ENCODE results near the gene ABCA4. TPM values are rescaled to one million over a fixed set of nuclear protein-coding genes. Genes with fewer than 3 reads are reported as not detected.
"Not testable (repeated sequence)": the region's sequence is repeated elsewhere in the genome, so short reads cannot be mapped to it uniquely, and the experiment has no call there.

The ABCA4 gene
- total RNA-seq, 1 experiment from 2014 or later = not detected

- H3K27me3 Mint-ChIP-seq (ENCODE audit: insufficient read depth, unreplicated experiment) = no peaks in the 10 kb centered on the region
- H3K36me3 Mint-ChIP-seq (ENCODE audit: insufficient read depth, unreplicated experiment) = no peaks in the 10 kb centered on the region
These were observed 119.4 kb downstream of the ABCA4 start for GRCh38 chr1:94001397-94002045.

DNA sequence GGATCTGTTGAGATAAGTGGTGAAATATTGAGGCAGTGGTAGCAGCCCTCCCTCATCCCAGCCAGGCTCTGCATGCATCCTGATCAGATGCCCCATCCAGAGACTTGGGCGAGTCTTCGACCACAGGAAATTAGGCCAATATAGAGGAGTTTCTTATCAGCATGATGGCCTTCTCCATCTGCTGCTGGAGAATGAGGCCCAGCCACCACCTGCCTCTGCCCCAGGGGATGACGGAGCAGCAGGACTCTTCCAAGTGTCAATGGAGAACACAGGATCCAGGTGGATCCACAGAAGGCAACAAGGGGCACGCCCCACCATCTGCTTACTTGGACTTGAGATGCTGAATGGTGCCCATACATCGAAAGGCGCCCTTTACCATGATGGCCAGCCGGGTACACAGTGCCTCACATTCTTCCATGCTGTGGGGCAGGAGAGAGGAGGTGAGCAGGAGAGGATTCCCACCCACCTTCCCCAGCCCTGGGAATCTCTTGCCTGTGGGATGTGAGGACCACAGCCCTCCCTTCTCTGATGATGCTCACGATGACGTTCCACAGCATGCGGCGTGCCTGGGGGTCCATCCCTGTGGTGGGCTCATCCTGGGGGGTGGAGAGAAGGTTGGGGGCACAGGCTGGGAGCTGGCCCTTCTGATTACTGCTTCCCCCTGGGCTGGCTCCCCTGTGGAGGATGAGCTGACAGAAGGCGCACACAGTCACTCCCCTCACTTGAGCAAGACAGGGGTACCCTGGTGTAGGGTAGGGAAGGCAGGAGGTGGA lies 120.3 kb downstream of the ABCA4 start:
- ChIA-PET POLR2A (no interaction called here), CTCF (no interaction called here)
- Mint-ChIP-seq H3K27ac (ENCODE audit: low read depth, unreplicated experiment) (no peak overlapping the region), H3K9me3 (ENCODE audit: unreplicated experiment) (no peaks in the 10 kb centered on the region), H3K4me3 (ENCODE audit: unreplicated experiment) (no peak overlapping the region), H3K36me3 (ENCODE audit: insufficient read depth, unreplicated experiment) (no peaks in the 10 kb centered on the region), H3K27me3 (ENCODE audit: insufficient read depth, unreplicated experiment) (no peaks in the 10 kb centered on the region), H3K4me1 (ENCODE audit: insufficient read depth, unreplicated experiment) (peaks cover 21% of the 10 kb centered on the region)
- no TSS peak for BruUV-seq (replicated peaks)
- TF ChIP-seq, protein P1, sequence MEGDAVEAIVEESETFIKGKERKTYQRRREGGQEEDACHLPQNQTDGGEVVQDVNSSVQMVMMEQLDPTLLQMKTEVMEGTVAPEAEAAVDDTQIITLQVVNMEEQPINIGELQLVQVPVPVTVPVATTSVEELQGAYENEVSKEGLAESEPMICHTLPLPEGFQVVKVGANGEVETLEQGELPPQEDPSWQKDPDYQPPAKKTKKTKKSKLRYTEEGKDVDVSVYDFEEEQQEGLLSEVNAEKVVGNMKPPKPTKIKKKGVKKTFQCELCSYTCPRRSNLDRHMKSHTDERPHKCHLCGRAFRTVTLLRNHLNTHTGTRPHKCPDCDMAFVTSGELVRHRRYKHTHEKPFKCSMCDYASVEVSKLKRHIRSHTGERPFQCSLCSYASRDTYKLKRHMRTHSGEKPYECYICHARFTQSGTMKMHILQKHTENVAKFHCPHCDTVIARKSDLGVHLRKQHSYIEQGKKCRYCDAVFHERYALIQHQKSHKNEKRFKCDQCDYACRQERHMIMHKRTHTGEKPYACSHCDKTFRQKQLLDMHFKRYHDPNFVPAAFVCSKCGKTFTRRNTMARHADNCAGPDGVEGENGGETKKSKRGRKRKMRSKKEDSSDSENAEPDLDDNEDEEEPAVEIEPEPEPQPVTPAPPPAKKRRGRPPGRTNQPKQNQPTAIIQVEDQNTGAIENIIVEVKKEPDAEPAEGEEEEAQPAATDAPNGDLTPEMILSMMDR (IDR thresholded peaks at IDR 0.05; ENCODE audit: unreplicated experiment) = no peak
- no peak for DNase-seq (ENCODE audit: unreplicated experiment)
- intact Hi-C loops (cut with micrococcal nuclease) = loop anchor here (10.0 kb wide), 1 partner anchor 76 kb away; no protein-coding TSS in a partner anchor

More at GRCh38 chr1:94001397-94002045, 119.4 kb downstream of the ABCA4 start:
- Mint-ChIP-seq H3K9me3 (ENCODE audit: unreplicated experiment) (no peaks in the 10 kb centered on the region), H3K27ac (ENCODE audit: low read depth, unreplicated experiment) (no peak overlapping the region), H3K4me3 (ENCODE audit: unreplicated experiment) (no peak overlapping the region), H3K4me1 (ENCODE audit: insufficient read depth, unreplicated experiment) (peaks cover 17% of the 10 kb centered on the region)
- DNase-seq (ENCODE audit: unreplicated experiment) = no peak
- POLR2A ChIA-PET = no interaction called here
- intact Hi-C loops (cut with micrococcal nuclease) = loop anchor here (10.0 kb wide), 1 partner anchor 77 kb away; no protein-coding TSS in a partner anchor
- TF ChIP-seq, protein P1 (IDR thresholded peaks at IDR 0.05; ENCODE audit: unreplicated experiment) = no peak
- no TSS peak for BruUV-seq (replicated peaks)
- CTCF ChIA-PET = no interaction called here

GRCh38 chr1:93999840-94000415 lies 121.0 kb downstream of the ABCA4 start:
- POLR2A ChIA-PET = no interaction called here
- CTCF ChIA-PET = interaction anchor here (1.0 to 1.1 kb wide), 3 partner anchors 25 to 336 kb away, joined by 3 to 5 read pairs (median 3); no protein-coding TSS in a partner anchor
- DNase-seq (ENCODE audit: unreplicated experiment) = no peak
- Mint-ChIP-seq H3K36me3 (ENCODE audit: insufficient read depth, unreplicated experiment) (no peaks in the 10 kb centered on the region), H3K27me3 (ENCODE audit: insufficient read depth, unreplicated experiment) (no peaks in the 10 kb centered on the region), H3K4me1 (ENCODE audit: insufficient read depth, unreplicated experiment) (peaks cover 18% of the 10 kb centered on the region), H3K27ac (ENCODE audit: low read depth, unreplicated experiment) (no peak overlapping the region), H3K4me3 (ENCODE audit: unreplicated experiment) (no peak overlapping the region), H3K9me3 (ENCODE audit: unreplicated experiment) (no peaks in the 10 kb centered on the region)
- TF ChIP-seq, protein P1 (IDR thresholded peaks at IDR 0.05; ENCODE audit: unreplicated experiment) = no peak
- BruUV-seq (replicated peaks) = no TSS peak
- intact Hi-C loops (cut with micrococcal nuclease) = loop anchor here (10.0 kb wide), 1 partner anchor 75 kb away; no protein-coding TSS in a partner anchor

DNA sequence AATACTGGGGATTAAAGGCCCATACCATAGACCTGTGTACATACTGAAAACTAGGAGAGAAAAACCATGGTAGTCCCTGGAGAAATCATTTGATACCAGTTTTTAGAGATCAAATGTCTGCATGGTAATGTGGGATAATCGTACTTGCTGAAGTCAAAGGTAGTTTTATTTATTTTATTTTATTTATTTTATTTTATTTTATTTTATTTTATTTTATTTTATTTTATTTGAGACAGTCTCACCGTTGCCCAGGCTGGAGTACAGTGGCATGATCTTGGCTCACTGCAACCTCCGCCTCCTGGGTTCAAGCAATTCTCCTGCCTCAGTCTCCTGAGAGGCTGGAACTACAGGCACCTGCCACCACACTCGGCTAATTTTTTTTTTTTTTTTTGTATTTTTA lies 122.4 kb downstream of the ABCA4 start:
- H3K27me3 Mint-ChIP-seq (ENCODE audit: insufficient read depth, unreplicated experiment); DNase-seq (ENCODE audit: unreplicated experiment); BruUV-seq (replicated peaks); POLR2A ChIA-PET; H3K36me3 Mint-ChIP-seq (ENCODE audit: insufficient read depth, unreplicated experiment); intact Hi-C loops (cut with micrococcal nuclease); H3K27ac Mint-ChIP-seq (ENCODE audit: low read depth, unreplicated experiment); H3K4me3 Mint-ChIP-seq (ENCODE audit: unreplicated experiment); H3K9me3 Mint-ChIP-seq (ENCODE audit: unreplicated experiment): not testable (repeated sequence)
- CTCF ChIA-PET = interaction anchor here (0.9 kb wide), 1 partner anchor 24 kb away, joined by 3 read pairs; no protein-coding TSS in a partner anchor
- peaks cover 16% of the 10 kb centered on the region for H3K4me1 Mint-ChIP-seq (ENCODE audit: insufficient read depth, unreplicated experiment)
